Thyroid gland (tissue), 4 donors: ENCODE data around the gene UCN2.

Source experiments
- CTCF ChIP-seq, 6 experiments: fragments of 200-600 bp in 3 of 6; fragments of 450-650 bp in 3 of 6; sonication (generic) in 3 of 6; IDR thresholded peaks; one replicate each; pipeline ENCODE4 v1.5.1; 2016 to 2019; ENCODE audit warnings: antibody characterized with exemption in 6 of 6, mild to moderate bottlenecking in 2 of 6, inconsistent platforms in 1 of 6, moderate library complexity in 1 of 6
- POLR2A ChIP-seq, 2 donors: fragments of 450-650 bp; IDR thresholded peaks; one replicate each; pipeline ENCODE4 v1.6.1; 2017; ENCODE audit warnings: antibody characterized with exemption in 2 of 2, mild to moderate bottlenecking in 2 of 2, moderate library complexity in 1 of 2

GRCh38 chr3:48595526-48596121 lies 32.0 kb upstream of the UCN2 start:
- no peak for TF ChIP-seq POLR2A (IDR thresholded peaks at IDR 0.05)
- no peak for TF ChIP-seq CTCF (IDR thresholded peaks at IDR 0.05)
